GM18519 (cell line): ENCODE measurements around the gene KLHL20.
"Not testable (repeated sequence)": the region's sequence is repeated elsewhere in the genome, so short reads cannot be mapped to it uniquely, and the experiment has no call there.

ENCODE experiments used
- ATAC-seq: cut with Tn5 transposase; IDR thresholded peaks from one replicate; pipeline ENCODE4 v1.9.1; 2021; ENCODE audit warnings: mild to moderate bottlenecking, moderate library complexity; ENCODE audit not compliant: unreplicated experiment, low FRiP score

KLHL20 gene

GRCh38 chr1:173714759-173715537, at the start of gene KLHL20:
Gene KLHL20 (plus strand): TSS chr1:173714981. CDS start chr1:173716044, 1,063 bp downstream.
- peak; percentile 85 for ATAC-seq

- ATAC-seq, result no peak
These were observed 48.1 kb upstream of the KLHL20 start for GRCh38 chr1:173666646-173667045.

- no peak for ATAC-seq
These were observed 45.3 kb upstream of the KLHL20 start, which contains the start of gene ANKRD45 for GRCh38 chr1:173669491-173669941. Gene ANKRD45 (minus strand): TSS chr1:173669851. CDS start chr1:173659418, 10,433 bp downstream.

- not testable (repeated sequence) for ATAC-seq
These were observed 40.3 kb upstream of the KLHL20 start for GRCh38 chr1:173674496-173674895.

DNA sequence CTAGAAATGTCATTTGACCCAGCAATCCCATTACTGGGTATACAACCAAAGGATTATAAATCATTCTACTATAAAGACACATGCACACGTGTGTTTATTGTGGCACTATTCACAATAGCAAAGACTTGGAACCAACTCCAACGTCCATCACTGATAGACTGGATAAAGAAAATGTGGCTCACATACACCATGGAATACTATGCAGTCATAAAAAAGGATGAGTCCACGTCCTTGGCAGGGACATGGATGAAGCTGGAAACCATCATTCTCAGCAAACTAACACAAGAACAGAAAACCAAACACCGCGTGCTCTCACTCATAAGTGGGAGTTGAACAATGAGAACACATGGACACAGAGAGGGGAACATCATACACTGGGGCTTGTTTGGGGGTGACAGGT, 34.6 kb upstream of the KLHL20 start:
- not testable (repeated sequence) for ATAC-seq

DNA sequence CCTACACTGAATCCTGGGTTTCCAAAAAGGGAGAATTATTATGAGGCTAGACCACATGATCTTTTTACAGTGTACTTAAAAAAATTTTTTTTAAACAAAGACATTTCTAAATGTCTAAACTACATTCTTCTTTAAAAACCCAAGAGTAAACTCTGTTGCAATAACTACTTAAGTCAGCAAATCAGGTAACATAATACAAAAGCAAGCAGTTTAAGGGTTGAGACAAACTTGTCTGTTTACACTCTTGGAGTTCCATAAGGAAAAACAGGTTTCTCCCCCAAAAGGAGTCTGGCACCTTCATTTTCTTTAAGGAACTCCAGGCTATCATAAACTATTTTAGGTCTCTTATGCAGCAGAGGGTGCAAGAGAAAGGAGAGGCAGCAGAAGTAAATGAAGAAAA, 32.6 kb upstream of the KLHL20 start:
- no peak for ATAC-seq

GRCh38 chr1:173683838-173684237, 30.9 kb upstream of the KLHL20 start:
- not testable (repeated sequence) for ATAC-seq

GRCh38 chr1:173685121-173685520, 29.7 kb upstream of the KLHL20 start:
- ATAC-seq, result not testable (repeated sequence)

DNA sequence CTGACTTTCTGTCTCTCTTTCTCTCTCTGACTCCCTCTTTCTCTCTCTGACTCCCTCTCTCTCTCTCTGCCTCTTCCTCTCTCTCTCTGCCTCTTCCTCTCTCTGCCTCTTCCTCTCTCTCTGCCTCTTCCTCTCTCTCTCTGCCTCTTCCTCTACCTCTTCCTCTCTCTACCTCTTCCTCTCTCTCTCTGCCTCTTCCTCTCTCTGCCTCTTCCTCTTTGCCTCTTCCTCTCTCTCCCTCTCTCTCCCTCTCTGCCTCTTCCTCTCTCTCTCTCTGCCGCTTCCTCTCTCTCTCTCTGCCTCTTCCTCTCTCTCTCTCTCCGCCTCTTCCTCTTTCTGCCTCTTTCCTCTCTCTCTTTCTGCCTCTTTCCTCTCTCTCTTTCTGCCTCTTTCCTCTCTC, 26.5 kb upstream of the KLHL20 start:
- ATAC-seq, result no peak

- no peak for ATAC-seq
These were observed 21.5 kb upstream of the KLHL20 start for GRCh38 chr1:173693238-173693637.

DNA sequence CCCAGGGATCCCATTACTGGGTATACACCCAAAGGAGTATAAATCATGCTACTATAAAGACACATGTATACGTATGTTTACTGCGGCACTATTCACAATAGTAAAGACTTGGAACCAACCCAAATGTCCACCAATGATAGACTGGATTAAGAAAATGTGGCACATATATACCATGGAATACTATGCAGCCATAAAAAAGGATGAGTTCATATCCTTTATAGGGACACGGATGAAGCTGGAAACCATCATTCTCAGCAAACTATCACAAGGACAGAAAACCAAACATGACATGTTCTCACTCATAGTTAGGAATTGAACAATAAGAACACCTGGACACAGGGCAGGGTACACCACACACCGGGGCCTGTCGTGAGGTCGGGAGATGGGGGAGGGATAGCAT, 13.5 kb upstream of the KLHL20 start:
- ATAC-seq, result not testable (repeated sequence)

DNA sequence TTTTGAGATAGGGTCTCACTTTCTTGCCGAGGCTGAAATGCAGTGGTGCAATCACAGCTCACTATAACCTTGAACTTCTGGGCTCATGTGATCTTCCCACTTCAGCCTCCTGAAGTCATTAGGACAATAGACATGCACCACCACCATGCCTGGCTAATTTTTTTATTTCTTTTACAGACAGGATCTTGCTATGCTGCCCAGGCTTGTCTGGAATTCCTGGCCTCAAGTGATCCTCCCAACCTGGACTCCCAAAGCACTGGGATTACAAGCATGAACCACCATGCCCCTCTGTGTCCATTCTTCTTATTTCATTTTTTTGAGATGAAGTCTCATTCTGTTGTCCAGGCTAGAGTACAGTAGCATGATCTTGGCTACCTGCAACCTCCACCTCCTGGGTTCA, 12.0 kb upstream of the KLHL20 start:
- ATAC-seq, result no peak

- no peak for ATAC-seq
These were observed 9.7 kb upstream of the KLHL20 start for GRCh38 chr1:173705117-173705516.

GRCh38 chr1:173708787-173709186, 6.0 kb upstream of the KLHL20 start:
- no peak for ATAC-seq

DNA sequence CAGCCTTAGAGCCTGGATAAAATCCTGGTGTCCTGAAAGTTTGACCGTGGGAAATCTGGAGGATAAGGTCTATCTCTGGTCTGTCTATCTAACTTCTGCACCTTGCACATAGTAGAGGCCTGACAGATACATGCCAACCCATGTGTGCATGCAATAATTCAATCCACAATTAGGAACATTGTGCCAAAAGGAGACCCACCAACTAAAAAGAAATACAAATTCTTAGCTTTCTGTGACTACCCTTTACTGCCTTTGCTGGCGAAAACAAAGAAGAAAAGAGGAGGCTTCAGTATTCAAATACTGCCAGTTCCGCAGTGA, 381 bp upstream of the KLHL20 start:
- no peak for ATAC-seq

DNA sequence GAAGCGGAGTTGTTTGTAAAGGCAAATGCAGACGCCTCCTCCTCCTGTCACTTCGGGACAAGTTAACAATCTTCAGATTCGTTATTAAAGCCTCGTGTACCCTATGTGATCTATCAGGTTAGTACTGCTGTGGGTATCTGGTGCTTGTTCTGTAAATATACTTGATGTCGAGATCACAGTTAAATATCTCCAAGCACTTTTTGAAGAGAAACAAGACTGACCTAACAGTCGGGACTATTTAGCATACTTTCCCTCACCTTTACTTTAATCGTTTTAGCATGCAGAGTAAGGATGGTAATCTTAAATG, 710 bp downstream of the KLHL20 start:
- no peak for ATAC-seq

- no peak for ATAC-seq
These were observed 2.5 kb downstream of the KLHL20 start for GRCh38 chr1:173717238-173717637.

DNA sequence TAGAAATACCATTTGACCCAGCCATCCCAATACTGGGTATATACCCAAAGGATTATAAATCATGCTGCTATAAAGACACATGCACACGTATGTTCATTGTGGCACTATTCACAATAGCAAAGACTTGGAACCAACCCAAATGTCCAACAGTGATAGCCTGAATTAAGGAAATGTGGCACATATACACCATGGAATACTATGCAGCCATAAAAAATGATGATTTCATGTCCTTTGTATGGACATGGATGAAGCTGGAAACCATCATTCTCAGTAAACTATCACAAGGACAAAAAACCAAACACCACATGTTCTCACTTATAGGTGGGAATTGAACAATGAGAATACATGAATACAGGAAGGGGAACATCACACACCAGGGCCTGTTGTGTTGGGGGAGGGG, 16.6 kb downstream of the KLHL20 start:
- not testable (repeated sequence) for ATAC-seq

DNA sequence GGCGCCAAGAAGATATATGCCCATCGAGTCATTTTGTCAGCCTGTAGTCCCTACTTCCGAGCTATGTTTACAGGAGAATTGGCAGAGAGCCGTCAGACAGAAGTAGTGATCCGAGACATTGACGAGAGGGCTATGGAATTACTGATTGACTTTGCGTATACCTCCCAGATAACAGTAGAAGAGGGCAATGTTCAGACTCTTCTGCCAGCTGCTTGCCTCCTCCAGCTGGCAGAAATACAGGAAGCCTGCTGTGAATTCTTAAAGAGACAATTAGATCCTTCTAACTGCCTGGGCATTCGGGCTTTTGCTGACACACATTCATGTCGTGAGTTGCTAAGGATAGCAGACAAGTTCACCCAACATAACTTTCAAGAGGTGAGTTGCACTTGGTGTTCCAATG, 19.1 kb downstream of the KLHL20 start:
- no peak for ATAC-seq

DNA sequence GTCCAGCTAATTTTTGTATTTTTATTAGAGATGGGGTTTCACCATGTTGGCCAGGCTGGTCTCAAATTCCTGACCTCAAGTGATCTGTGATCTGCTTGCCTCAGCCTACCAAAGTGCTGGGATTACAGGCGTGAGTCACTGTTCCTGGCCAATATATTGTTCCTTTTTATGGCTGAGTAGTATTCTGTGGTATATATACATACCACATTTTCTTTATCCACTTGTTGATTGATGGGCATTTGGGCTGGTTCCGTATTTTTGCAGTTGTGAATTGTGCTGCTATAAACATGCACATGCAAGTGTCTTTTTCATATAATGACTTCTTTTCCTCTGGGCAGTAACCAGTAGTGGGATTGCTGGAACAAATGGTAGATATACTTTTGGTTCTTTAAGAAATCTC, 21.3 kb downstream of the KLHL20 start:
- ATAC-seq, result not testable (repeated sequence)

GRCh38 chr1:173742203-173742886, 27.6 kb downstream of the KLHL20 start:
- ATAC-seq, result no peak

DNA sequence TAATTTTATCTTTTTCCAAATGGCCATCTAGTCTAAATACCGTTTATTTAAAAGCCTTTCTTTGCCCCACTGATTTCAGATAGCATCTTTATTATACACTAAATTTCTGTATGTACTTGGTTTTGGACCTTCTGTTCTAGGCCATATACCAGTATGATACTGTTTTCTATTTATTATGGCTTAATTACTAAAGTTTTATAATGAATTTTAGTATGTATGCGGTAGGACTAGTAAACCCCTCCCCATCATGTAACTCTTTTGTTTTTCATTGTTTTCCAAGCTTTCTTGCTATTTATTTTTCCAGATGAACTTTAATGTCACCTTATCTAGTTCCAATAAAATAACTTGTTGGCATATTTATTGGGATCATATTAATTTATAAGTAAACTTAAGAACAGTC, 29.9 kb downstream of the KLHL20 start:
- ATAC-seq, result no peak
